Endometrium (tissue), 2 donors: ENCODE results near the gene NOL9.
"Not testable (repeated sequence)": the region's sequence is repeated elsewhere in the genome, so short reads cannot be mapped to it uniquely, and the experiment has no call there.

Experiments
- FAIRE-seq: peaks from 2 replicates; lab custom pipeline; 2012; peaks lifted over from hg19 to GRCh38; lab: Jason Lieb, UNC
- donor health status: control.
- donor health status: control.

Gene NOL9

DNA sequence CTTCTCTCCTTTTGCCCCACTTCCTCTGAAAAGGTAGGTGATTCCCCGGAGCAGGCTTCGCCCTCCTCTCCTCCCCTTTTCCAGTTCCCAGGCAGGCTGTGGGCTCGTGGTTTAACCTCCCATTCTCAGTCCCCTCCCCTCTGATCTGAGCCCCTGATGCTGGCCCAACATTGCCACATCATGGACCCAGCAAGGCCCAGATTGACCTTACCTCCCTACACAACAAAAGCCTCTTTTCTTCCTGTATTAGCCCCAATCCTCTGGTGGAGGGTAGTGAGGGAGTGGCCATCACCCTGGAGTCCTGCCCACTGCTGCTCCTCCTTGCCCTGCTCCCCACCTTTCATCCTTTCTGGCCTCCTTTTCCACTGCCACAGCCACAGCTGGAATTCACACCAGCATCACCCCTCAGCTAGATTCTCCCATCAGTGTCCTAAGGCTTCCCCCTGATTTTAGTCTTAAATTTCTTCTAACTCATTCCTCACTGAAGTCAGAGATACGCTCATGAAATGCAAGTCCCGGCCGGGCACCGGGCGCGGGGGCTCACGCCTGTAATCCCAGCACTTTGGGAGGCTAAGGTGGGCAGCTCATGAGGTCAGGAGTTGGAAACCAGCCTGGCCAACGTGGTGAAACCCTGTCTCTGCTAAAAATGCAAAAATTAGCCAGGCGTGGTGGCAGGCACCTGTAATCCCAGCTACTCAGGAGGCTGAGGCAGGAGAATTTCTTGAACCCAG, 18.5 kb upstream of the NOL9 start:
- no peak for FAIRE-seq

DNA sequence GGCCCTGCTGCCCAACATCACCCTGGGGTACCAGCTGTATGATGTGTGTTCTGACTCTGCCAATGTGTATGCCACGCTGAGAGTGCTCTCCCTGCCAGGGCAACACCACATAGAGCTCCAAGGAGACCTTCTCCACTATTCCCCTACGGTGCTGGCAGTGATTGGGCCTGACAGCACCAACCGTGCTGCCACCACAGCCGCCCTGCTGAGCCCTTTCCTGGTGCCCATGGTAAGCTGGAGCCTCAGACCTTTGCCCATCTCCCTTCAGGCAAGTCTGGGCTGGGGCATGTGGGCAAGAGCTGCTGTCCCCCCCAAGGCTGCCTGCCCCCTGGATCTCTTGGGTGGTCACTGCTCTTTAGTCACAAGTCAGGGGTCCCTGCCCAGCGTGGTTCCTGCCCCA, 16.7 kb upstream of the NOL9 start:
- no peak for FAIRE-seq

DNA sequence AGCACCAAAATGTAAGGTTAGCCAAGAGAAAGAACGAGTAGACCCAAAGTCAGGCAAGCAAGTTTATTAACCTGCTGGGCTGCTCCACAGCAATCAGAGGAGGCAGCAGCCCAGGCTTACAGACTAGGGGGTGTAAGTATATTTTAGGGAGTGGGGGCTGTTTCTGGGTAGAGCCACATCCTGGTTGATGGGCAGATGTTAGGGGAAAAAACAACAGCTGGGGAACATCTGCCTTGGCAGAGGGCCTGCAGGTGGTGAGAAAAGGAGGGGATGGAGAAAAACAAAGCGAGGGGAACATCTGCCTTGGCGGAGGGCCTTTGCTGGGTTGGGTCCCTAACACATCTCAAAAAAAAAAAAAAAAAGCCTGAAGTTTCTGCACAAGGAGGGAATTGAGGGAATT, 15.8 kb upstream of the NOL9 start:
- FAIRE-seq, result no peak

DNA sequence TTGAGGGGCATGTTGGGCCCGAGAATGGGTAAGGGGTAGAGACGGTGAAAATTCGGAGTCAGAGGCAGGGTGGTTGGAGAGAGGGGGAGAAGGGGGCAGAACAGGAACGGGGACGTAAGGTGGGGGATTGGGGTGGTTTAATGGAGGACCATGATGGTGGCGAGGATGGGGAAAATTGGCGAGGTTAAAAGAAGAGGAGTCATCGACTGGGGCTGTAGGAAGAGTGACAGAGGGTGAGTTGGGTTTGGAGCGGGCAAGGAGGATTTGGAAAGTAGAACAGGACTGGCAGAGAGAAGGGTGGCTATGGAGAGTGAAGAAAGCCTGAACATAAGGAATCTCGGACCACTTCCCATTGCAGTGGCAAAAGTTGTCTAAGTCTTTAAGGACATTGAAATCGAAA, 14.7 kb upstream of the NOL9 start:
- FAIRE-seq, result no peak

DNA sequence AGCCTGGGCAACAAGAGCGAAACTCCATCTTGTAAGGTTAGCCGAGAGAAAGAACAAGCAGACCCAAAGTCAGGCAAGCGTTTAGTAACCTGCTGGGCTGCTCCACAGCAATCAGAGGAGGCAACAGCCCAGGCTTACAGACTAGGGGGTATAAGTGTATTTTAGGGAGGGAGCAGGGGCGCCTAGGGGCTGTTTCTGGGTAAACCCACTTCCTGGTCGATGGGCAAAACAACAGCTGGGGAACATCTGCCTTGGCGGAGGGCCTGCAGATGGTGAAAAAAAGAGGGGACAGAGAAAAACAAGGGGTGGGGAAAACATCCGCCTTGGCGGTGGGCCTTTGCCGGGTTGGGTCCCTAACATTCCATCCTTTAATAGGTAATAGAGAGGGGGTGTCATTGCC, 6.0 kb upstream of the NOL9 start:
- FAIRE-seq, result no peak

DNA sequence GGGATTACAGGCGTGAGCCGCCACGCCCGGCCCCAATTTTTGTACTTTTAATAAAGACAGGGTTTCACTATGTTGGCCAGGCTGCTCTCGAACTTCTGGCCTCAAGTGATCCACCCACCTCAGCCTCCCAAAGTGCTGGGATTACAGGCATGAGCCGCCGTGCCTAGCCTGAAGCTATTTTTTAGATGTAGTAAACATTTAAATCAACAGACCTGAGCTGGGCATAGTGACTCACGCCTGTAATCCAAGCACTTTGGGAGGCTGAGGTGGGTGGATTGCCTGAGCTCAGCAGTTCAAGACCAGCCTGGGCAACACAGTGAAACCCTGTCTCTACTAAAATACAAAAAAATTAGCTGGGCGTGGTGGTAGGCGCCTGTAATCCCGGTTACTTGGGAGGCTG, 4.8 kb upstream of the NOL9 start:
- not testable (repeated sequence) for FAIRE-seq

DNA sequence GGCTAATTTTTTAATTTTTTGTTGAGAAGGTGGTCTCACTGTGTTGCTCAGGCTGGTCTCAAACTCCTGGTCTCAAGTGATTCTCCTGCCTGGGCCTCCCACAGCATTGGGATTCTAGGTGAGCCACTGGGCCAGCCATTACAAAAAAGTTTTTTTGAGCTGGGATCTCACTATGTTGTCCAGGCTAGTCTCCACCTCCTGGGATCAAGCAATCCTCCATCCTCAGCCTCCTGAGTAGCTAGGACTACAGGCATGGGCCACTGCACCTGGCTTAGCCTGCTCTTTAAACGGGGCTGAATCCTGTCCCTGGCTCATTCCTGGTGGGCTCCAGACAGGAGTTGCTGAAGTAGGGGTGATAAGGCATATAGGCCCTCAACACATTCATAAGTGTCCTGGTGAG, 3.3 kb upstream of the NOL9 start:
- FAIRE-seq, result no peak

DNA sequence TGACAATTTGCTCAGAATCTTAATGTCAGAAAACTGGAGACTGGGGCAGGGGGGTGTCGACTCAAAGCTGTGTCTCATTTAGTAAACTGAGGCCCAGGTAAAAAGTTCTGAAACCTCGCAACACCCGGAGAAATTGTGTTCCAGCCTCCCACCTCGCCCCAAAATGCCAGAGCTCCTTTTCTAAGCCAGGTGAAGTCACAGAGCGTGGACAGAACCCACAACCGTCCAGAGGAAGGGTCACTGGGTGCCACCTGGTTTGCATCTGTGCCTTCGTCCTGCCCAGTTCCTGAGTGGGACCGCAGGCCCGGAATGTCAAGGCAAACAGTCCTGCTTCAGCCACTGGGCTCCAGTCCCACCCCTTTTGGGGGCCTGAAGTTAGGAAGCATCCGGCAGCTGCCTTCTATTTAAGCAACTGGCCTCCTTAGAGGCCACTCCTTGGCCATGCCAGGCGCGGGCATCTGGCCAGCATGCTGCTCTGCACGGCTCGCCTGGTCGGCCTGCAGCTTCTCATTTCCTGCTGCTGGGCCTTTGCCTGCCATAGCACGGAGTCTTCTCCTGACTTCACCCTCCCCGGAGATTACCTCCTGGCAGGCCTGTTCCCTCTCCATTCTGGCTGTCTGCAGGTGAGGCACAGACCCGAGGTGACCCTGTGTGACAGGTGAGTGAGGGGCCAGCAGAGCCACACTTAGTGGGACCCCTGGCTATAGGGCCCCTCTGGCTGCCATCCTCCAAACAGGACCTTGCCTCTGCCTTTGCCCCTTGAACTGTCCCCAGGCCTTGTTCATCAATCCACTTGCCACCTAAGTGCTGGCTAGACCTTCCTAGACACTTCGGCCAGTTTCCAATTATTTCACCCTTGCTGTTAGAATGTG, 830 bp upstream of the NOL9 start, which contains the start of gene TAS1R1:
Gene TAS1R1 (plus strand): TSS at position 401 of the 872 bp plus-strand sequence. CDS start 67 bp downstream, at position 468.
- no peak for FAIRE-seq

DNA sequence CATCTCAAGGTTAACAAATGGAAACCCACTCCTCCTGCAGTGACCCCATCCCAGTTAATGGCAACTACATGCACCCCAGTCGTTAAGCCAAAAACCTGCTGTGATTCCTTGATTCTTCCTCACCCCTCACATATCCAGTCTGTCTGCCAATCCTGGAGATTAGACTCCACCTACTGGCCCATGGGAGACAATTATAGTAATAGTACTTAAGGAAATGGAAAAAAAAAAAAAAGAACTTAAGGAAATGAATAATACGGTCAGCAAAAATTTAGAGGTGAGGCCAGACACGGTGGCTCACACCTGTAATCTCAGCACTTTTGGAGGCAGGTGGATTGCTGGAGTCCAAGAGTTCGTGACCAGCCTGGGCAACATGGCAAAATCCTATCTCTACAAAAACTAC, 7.0 kb downstream of the NOL9 start:
- no peak for FAIRE-seq

DNA sequence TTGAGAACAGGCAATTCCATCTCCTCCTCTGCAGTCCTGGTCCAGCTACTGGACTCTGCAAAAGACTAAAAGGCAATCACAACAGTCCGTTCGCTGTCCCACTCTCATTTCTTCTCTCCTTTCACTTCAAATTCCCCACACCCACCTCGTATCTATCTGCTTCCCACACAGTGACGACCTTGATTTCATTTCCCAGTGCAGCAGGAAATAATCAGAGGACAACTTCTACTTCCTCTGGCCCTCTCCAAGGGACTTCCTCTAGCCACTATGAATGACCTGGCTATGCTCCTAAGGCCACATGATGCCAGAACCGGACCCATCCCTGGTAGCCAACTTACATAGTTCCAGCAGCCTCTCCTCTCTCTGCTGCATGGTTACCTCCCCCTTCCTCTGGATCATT, 8.0 kb downstream of the NOL9 start:
- FAIRE-seq, result no peak

DNA sequence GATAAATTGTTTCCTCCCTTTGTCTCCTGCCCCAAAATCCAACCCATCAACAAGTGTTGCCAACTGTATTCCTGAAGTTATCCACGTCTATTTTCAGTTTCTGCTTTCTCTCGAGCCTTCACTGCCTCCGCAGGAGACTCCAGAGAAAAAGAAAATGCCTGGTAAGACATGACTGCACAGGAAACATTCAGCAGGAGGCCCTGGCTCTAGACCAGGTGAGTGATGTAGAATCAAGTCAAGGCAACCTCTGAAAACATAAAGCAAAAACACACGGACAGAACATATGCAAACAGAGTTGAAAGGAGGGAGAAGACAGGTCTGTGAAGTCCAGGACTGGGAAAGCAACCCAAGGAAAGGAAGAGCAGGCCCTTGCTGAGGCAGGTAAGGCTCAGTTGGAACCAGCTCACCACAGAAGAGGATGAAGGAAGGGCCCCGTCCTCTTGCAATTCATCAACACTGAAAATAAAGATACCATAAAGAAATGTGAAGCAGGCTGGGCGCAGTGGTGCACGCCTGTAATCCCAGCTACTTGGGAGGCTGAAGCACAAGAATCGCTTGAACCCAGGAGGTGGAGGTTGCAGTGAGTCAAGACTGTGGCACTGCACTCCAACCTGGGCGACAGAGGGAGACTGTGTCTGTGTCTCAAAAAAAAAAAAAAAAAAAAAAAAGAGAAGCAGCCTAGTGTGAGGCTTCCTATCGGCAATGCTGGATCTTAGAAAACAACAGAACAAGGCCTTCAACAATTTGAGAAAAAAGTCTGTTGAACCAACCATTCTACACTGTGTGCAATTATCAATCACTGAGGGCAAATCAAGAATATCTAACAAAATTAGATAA, 8.8 kb downstream of the NOL9 start:
- no peak for FAIRE-seq

DNA sequence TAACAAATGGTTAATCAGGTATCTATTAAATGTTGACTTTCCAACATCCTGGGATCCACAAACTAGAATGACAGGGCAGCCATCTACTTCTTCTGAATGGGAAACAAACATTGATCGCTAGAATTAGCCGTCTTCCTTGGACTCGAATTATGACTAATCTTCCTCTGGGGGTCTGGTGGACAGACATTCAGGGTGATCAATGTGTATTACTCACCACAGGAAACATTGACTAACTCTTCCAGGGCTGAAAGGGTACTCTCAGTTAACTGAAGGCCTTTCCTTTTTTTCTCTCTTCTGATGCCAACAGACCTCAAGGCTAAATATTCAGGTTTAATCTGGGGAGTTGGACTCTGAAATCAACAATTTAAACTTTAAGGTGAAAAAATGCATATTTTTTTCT, 9.5 kb downstream of the NOL9 start:
- FAIRE-seq, result no peak

DNA sequence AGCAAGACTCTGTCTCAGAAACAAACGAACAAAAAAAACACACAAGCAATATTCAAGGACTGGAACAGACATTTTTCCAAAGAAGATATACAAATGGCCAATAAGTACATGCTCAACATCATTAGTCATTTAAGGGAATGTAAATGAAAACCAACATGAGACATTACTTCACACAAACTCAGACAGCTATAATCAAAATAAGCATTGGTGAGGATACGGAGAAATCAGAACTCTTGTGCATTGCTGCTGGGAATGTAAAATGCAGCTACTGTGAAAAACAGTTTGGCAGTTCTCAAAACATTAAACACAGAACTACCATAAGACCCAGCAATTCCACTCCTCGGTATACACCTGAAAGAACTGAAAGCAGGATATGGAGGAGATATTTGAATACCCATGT, 15.4 kb downstream of the NOL9 start:
- FAIRE-seq, result no peak

DNA sequence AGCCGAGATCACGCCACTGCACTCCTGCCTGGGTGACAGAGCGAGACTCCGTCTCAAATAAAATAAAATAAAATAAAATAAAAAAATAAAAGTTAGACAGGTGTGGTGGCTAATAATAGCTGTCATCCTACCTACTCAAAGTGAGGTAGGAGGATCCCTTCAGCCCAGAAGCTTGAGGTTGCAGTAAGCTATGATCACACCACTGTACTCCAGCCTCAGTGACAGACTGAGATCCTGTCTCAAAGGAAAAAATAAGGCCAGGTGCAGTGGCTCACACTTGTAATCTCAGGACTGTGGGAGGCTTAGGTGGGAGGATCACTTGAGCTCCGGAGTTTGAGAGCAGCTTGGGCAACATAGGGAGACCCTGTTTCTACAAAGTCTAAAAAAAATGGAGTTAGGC, 18.0 kb downstream of the NOL9 start:
- FAIRE-seq, result no peak

DNA sequence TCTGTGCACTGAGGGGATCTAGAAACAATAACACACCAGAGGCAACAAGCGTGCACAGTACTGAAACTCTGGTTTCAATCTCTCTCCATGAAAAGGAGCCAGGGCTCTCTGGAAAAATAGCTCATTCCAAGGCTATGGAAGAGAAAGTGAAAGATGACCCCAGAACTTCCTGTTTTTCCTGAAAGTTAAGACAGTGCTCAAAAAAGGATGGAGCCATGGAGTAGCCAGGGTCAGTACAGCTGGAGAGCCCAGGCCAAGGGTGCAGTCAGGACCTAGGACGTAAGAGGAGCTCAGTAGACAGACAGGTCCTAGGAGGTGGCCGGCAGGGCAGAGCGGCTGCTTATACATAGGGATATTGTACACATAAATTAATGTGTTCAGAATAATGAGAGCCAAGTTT, 19.1 kb downstream of the NOL9 start:
- FAIRE-seq, result no peak

DNA sequence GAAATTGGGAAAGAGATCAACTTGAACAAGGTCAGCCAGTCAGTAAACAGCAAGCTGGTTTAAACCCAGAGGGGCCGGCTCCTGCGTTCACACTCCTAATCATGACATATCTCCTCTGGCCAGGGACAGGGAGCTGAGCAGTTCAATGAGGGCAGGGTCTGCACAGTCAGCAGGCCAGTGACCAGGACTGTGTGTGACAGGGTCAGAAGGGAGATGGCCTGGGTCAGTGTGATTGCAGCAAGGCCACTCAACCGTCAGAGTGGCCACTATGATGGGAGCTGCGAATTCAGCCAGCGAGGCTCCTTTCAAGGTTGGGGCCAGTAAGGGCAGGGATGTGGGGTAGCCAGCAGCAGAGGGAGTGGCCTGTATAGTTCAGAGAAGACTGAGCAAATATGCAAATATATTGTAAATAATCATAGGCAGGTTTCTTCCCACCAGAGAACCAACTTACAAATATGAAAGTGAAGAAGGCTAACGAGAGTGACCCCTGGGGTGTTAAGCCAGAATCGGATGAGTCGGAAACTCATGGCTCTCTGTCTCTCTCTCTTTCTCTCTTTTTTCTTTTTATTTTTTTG, 20.0 kb downstream of the NOL9 start:
- no peak for FAIRE-seq

DNA sequence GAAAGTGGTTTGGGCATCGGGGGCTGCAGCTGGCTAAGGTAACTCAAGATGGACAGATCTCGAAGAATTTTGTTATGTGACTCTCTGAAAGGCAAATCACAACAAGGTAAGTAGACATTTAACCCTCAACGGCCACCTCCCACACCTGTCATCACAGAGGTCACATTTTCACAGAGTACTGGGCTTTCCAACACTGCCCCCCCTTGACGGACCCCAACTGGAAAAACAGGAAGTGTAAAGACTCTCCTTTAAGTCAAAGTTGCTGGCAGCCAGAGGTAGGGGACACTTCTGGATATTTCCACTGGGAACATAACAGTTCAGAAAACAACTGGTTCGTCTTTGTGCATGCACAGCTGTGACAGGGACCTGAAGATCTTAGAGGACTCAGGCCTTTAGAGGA, 22.3 kb downstream of the NOL9 start:
- no peak for FAIRE-seq

DNA sequence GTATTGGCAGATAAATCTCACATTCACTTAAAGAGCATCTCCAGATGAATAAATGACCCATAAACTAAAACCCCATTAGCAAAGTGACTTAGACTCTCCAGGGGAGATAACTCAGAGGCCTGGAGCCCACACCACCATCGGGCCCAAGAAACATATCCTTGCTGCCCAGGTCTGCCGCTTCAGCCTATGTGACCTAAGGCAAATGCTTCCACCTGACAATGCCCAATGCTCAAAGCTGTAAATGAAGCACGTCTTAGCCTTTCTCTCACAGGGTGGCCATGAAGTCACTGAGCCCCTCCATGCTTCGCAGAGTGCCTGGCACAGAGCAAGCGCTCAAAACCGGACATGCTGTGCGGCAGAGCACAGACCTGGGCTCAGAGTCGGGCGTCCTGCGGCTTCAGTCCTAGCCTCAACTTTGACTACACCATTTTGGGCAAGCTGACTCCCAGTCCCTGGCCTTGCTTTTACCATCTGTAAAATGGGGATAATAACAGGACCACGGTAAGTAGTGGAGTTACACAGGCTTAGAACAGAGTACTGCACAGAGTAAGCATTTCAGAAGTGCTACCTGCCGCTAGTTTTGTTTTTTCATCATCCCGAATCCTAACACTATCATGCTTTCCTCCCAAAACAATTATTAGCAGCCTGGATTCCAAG, 23.7 kb downstream of the NOL9 start:
- FAIRE-seq, result no peak

DNA sequence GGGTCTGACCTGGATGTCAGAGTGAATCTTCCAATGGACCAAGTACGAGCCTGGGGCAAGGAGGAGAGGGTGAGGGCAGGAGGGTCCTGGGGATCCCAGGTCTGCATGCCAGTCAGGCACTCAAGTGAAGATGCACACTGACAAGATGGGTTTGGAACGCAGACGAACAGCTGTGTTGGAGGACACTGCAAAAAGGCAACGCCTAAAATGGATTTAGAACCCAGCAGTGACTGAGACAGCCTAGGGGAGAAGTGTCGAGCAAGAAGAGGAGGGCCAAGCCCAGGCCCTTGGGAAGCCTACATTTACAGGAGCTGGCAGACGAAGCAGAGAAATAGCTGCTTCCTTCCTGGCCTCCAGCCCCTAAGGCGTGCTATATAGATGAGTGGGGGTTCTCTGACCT, 25.8 kb downstream of the NOL9 start:
- no peak for FAIRE-seq

DNA sequence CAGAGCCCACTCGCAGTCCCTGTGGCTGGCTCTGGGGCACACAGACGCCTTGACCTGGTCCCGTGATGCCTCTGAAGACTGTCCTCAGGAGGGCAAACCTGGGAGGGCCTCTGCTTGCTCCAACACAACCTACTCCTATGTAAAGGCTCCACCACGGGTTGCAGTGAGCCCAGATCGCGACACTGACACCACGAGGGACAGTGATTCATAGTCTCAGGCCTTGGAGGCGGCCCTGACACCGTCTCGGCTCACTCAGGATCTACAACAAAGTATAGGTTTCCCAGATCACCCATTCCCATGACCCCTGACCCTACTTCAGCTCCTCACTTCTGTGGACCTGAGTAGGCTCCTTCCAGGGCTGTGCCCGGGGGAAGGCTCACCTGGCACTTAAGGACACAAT, 28.0 kb downstream of the NOL9 start:
- FAIRE-seq, result no peak

DNA sequence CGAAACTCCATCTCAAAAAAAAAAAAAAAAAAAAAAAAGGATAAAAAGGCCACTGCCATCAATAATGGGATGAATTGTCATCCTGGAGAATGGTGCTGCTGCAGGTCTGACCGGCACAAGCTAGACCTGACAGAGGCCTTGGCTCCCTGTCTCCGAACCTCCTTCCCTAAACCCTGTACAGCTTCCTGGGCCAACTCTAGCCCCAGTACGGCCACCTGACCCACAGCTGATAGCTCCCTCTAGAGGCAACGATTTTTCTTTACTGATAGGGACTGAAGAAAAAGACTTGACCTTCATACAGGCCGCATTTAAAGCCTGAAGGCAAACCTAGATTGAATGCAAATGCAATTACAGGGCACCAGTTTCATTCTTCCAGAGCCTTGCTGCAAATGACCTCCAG, 30.7 kb downstream of the NOL9 start:
- no peak for FAIRE-seq

DNA sequence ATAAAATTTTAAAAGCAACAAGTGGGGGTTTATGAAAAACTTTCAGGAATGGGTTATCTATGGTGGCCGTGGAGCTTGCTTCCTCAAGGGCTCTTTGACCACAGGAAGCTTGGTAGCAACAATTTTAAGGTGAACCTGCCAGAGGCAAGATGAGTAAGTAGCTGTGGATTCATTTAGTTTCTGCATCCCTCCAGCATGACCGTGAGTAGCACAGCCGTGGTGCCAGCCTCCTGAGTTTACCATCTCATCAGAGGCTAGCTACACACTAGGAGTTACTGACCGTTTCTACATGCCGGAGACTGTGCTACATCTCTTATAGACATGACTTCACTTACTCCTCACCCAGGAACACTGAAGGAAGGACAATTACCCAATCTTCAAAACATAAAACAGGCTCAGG, 32.8 kb downstream of the NOL9 start:
- no peak for FAIRE-seq
